Neutrophil (primary cell): ENCODE results near the gene FA2H.
"Not testable (repeated sequence)": the region's sequence is repeated elsewhere in the genome, so short reads cannot be mapped to it uniquely, and the experiment has no call there.

Experiments used
- H3K27ac ChIP-seq: fragments of 200-600 bp; sonication (generic); 2 replicates; pipeline ENCODE4 v1.5.1; 2016; ENCODE audit warnings: mild to moderate bottlenecking, moderate library complexity
- H3K27me3 ChIP-seq: fragments of 200-600 bp; sonication (generic); 2 replicates; pipeline ENCODE4 v1.6.0; 2016; ENCODE audit warnings: mild to moderate bottlenecking
- H3K36me3 ChIP-seq: fragments of 200-600 bp; sonication (generic); 2 replicates; pipeline ENCODE4 v1.5.1; 2017
- H3K4me1 ChIP-seq, 2 experiments: fragments of 200-600 bp in 1 of 2; sonication (generic) in 1 of 2; 1 replicate in 1 of 2; 2 replicates in 1 of 2; pipeline versions ENCODE4 v1.5.1 to v1.6.1; 2013 to 2016; ENCODE audit warnings: low read depth in 1 of 2, low read length in 1 of 2, mild to moderate bottlenecking in 1 of 2, moderate library complexity in 1 of 2; ENCODE audit not compliant: control insufficient read depth in 1 of 2, insufficient read depth in 1 of 2
- H3K4me3 ChIP-seq, 2 experiments: fragments of 200-600 bp in 1 of 2; sonication (generic) in 1 of 2; 1 replicate in 1 of 2; 2 replicates in 1 of 2; pipeline ENCODE4 v1.5.1; 2013 to 2016; ENCODE audit warnings: low read depth in 1 of 2, low read length in 1 of 2, mild to moderate bottlenecking in 1 of 2, moderate library complexity in 1 of 2
- H3K9me3 ChIP-seq: fragments of 200-600 bp; sonication (generic); 2 replicates; pipeline ENCODE4 v1.5.1; 2016
- CTCF ChIP-seq: fragments of 200-600 bp; sonication (generic); IDR thresholded peaks from 2 replicates; pipeline ENCODE4 v1.5.1; 2016; ENCODE audit warnings: antibody characterized with exemption

FA2H gene

GRCh38 chr16:74774223-74775139 lies at the start of gene FA2H:
FA2H (minus strand) TSS chr16:74774820; CDS start chr16:74774755, 65 bp downstream.
- Histone ChIP-seq H3K9me3 (no peaks in the 10 kb centered on the region), H3K36me3 (no peaks in the 10 kb centered on the region), H3K27me3 (peaks cover 70% of the 10 kb centered on the region), H3K27ac (no peak within 1 kb of the TSS), H3K4me1 (peaks cover 5 to 17% of the 10 kb centered on the region in 2 experiments), H3K4me3 (peak within 1 kb of the TSS in 1 of 2 experiments; percentile 38)
- no peak for TF ChIP-seq CTCF

- no peak for TF ChIP-seq CTCF
- H3K4me1 ChIP-seq: peaks cover 0 to 3% of the 10 kb centered on the region in 2 experiments
- H3K27me3 ChIP-seq: no peaks in the 10 kb centered on the region
- no peaks in the 10 kb centered on the region for H3K9me3 ChIP-seq
- no peaks in the 10 kb centered on the region for H3K36me3 ChIP-seq
- no peak overlapping the region for H3K27ac ChIP-seq
- no peak overlapping the region for H3K4me3 ChIP-seq
These were observed 43.2 kb upstream of the FA2H start for GRCh38 chr16:74817851-74818250.

- Histone ChIP-seq H3K4me1 (peaks cover 0 to 3% of the 10 kb centered on the region in 2 experiments), H3K4me3 (no peak overlapping the region), H3K9me3 (no peaks in the 10 kb centered on the region), H3K36me3 (no peaks in the 10 kb centered on the region), H3K27ac (no peak overlapping the region), H3K27me3 (no peaks in the 10 kb centered on the region)
- peak; percentile 50 for TF ChIP-seq CTCF
These were observed 38.6 kb upstream of the FA2H start for GRCh38 chr16:74813109-74813641.

- Histone ChIP-seq H3K27ac (no peak overlapping the region), H3K4me1 (peaks cover 0 to 3% of the 10 kb centered on the region in 2 experiments), H3K27me3 (no peaks in the 10 kb centered on the region), H3K36me3 (no peaks in the 10 kb centered on the region), H3K4me3 (no peak overlapping the region), H3K9me3 (no peaks in the 10 kb centered on the region)
- no peak for TF ChIP-seq CTCF
These were observed 37.3 kb upstream of the FA2H start for GRCh38 chr16:74811911-74812310.

- H3K27me3 ChIP-seq, H3K36me3 ChIP-seq, H3K9me3 ChIP-seq, H3K4me1 ChIP-seq, H3K4me3 ChIP-seq, H3K27ac ChIP-seq: not testable (repeated sequence)
These were observed 36.6 kb upstream of the FA2H start for GRCh38 chr16:74811216-74811615.

GRCh38 chr16:74807052-74807646 lies 32.5 kb upstream of the FA2H start:
- H3K9me3 ChIP-seq: no peaks in the 10 kb centered on the region
- no peak overlapping the region for H3K27ac ChIP-seq
- no peaks in the 10 kb centered on the region for H3K36me3 ChIP-seq
- no peaks in the 10 kb centered on the region for H3K4me1 ChIP-seq
- peaks cover 17% of the 10 kb centered on the region for H3K27me3 ChIP-seq
- no peak for TF ChIP-seq CTCF
- H3K4me3 ChIP-seq: no peak overlapping the region
